Fibroblast of lung (primary cell): ENCODE results near the gene PAPLN.

ENCODE experiments used
- CTCF ChIP-seq, 2 donors: IDR thresholded peaks in 1 of 2; conservative IDR thresholded peaks in 1 of 2; 1 replicate in 1 of 2; 2 replicates in 1 of 2; pipeline ENCODE4 v1.5.1; 2011 to 2012; ENCODE audit warnings: low read length in 2 of 2, control low read depth in 1 of 2, inconsistent platforms in 1 of 2, low read depth in 1 of 2, mild to moderate bottlenecking in 1 of 2
- EZH2 ChIP-seq: IDR thresholded peaks from 2 replicates; pipeline ENCODE4 v1.5.1; 2012; ENCODE audit warnings: low read length, control low read depth, mild to moderate bottlenecking; ENCODE audit errors: missing control alignments

GRCh38 chr14:73244541-73245290, 7.4 kb downstream of the PAPLN start:
- no peak for TF ChIP-seq CTCF (conservative IDR thresholded peaks at IDR 0.05 in 1 of 2, IDR thresholded peaks at IDR 0.05 in 1 of 2; ENCODE audit: low read depth in 1 of 2, low read length in 2 of 2)
- no peak for TF ChIP-seq EZH2
